ENCODE measurements around the gene LRRC45.

DNA sequence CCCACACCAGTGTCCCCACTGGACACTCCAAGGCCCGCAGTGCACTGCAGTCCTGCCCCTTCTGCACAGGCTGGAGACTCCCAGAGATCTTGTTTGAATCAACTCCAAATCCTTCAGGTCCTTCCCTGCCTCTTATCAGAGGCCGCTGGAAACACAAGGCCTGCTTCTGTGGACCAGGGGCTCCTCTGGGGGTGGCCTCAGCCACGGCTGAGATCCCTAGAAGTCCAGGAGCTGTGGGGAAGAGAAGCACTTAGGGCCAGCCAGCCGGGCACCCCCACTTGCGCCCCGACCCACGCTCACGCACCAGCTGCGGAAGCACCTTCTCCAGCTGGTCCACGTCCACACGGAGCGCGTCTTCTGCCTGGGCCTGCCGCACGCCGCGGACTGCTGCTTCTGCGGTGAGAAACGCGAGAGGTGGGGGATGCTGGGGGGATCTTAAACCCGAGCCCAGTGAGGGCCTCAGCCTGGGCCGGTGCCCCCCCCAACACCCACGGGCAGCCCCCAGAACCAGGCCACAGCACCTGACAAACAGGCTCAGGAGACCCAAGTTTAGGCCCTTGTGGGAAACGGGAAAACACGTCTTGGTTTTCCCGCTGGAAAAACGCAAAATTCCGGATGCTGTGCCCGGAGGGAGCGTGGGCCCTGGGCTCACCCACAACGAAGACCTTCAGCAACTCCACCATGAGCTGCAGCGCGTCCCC lies 4.0 kb upstream of the LRRC45 start:
- TF ChIP-seq CTCF (conservative IDR thresholded peaks at IDR 0.05 in 1 of 2, IDR thresholded peaks at IDR 0.05 in 1 of 2; ENCODE audit: extremely low read depth in 1 of 2, insufficient read depth in 1 of 2, low read depth in 1 of 2, low read length in 2 of 2) = no peak
- TF ChIP-seq EZH2 (IDR thresholded peaks at IDR 0.05; ENCODE audit: borderline replicate concordance, low read length) = no peak
